ENCODE results near the gene FAM3B.

The FAM3B gene

DNA sequence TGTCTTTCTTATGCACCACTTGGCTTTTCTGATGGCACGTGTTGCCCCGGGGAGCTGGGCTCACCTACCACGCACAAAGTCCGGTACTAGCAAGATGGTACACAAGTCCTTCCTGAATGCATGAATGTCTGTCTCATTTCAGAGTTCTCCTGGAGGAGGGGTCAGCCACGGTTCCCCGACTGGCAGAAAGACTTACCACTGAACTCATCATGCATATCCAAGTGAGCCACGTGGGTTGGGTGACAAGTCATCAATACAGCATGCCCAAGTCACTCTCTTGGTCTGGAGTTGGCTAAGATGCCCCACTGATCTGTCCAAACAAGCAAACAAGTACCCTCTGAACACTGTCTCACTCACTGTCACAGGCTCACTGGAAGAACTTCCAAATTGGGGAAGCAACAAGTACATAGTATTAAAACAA lies 80.9 kb downstream of the FAM3B start:
- no peak for DNase-seq

- DNase-seq, result no peak
These were observed 81.7 kb downstream of the FAM3B start for GRCh38 chr21:41398251-41398650.

GRCh38 chr21:41398831-41399230 lies 82.2 kb downstream of the FAM3B start:
- no peak for DNase-seq

DNA sequence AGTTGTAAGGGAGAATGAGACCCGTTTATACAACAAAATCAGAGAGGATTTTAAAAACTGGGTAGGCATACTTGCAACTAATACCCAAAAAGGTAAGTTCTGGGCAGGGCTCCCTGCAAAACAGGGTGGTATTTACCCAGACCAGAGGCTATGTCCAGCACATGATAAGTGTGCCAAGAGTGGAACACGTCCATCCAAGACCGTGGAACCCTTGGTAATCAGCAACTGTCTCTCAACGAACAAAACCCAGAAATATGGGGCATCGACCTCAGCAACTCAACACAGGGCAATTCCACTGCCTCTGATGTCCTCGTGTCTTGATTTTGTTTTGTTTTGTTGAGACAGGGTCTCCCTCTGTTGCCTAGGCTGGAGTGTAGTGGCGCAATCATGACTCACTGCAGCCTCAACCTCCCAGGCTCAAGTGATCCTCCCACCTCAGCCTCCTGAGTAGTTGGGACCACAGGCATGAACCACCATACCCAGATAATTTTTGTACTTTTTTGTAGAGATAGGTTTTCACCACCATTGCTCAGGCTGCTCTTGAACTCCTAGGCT lies 82.7 kb downstream of the FAM3B start:
- DNase-seq, result no peak

DNA sequence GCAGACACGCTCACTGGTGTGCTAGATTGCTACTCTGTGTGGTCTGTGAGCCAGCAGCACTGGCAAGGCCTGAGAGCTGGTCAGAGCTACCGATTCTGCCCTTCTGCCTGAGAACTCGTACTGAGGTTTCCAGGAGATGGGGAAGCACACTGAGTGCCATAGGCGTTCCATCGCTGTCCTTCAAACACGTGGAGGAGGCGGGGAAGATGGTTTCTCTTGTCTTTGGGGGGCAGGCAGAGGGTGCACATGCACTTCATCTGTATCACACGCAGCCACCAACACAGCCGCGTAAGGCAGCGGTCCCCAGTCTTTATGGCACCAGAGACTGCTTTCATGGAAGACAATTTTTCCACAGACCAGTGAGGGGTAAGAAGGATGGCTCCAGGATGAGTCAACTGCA lies 85.6 kb downstream of the FAM3B start:
- no peak for DNase-seq

GRCh38 chr21:41402796-41403195 lies 86.2 kb downstream of the FAM3B start:
- no peak for DNase-seq

DNA sequence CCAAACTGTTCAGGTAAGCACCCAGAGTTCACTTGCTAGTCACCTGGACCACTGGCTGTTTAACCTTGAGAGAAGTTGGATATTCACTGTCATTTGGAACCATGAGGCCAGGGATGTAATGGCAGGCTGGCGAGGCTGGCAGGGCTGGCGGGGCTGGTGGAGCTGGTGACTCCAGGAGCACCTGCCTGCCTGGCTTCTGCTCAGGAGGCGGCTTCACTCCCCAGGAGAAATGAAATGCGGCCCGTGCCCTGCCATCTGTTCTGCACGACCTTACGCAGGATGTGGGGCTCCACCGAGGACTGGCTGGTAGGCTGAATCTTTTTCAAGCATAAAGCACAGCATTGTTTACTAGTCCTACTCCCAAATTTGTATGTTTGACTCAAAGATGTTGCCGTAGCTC lies 86.7 kb downstream of the FAM3B start:
- no peak for DNase-seq

- DNase-seq, result no peak
These were observed 87.4 kb downstream of the FAM3B start for GRCh38 chr21:41403966-41404365.

DNA sequence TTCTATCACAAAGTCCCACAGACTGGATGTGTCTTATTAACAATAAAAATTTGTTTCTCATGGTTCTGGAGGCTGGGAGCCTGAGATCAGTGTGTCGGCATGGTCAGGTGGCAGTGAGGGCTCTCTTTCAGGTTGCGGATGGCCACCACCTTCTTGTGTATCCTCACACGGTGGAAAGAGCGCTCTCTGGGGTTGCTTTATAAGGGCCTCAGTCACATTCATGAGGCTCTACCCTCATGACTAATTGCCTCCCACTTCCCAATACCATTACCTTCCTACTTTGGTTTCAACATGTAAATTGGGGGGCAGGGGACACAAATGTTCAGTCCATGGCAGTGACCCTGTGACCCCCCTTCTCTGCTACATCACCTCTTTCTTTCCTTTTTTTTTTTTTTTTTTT lies 88.7 kb downstream of the FAM3B start:
- no peak for DNase-seq

- DNase-seq, result no peak
These were observed 89.7 kb downstream of the FAM3B start for GRCh38 chr21:41406340-41406739.

Measured in right kidney (tissue), 1 donor.